GM18499 (cell line): ENCODE results near the gene RHOT2.

Source experiments
- ATAC-seq: cut with Tn5 transposase; IDR thresholded peaks from one replicate; pipeline ENCODE4 v1.9.1; 2021; ENCODE audit warnings: moderate number of reproducible peaks; ENCODE audit not compliant: insufficient read depth, unreplicated experiment

RHOT2 gene

GRCh38 chr16:666572-666971 is 1.4 kb upstream of the RHOT2 start:
- ATAC-seq: no peak

GRCh38 chr16:667113-667779 is 686 bp upstream of the RHOT2 start:
- ATAC-seq: no peak

GRCh38 chr16:668519-669171 is 713 bp downstream of the RHOT2 start:
- no peak for ATAC-seq

- no peak for ATAC-seq
These were observed 1.7 kb downstream of the RHOT2 start for GRCh38 chr16:669666-670065.

GRCh38 chr16:670485-671352 is 2.8 kb downstream of the RHOT2 start:
- ATAC-seq: no peak

- ATAC-seq: no peak
These were observed 3.6 kb downstream of the RHOT2 start for GRCh38 chr16:671353-672131.

GRCh38 chr16:672371-672770 is 4.4 kb downstream of the RHOT2 start:
- ATAC-seq: no peak

GRCh38 chr16:672851-673250 is 4.9 kb downstream of the RHOT2 start:
- no peak for ATAC-seq

- no peak for ATAC-seq
These were observed 5.6 kb downstream of the RHOT2 start for GRCh38 chr16:673399-673991.

- no peak for ATAC-seq
These were observed 6.4 kb downstream of the RHOT2 start for GRCh38 chr16:674214-674881.

- ATAC-seq: no peak
These were observed 7.3 kb downstream of the RHOT2 start, which contains the start of gene RHBDL1 for GRCh38 chr16:674968-675883. RHBDL1 (plus strand) TSS chr16:675671; CDS start chr16:675791, 120 bp downstream.

GRCh38 chr16:675884-676564 is 8.1 kb downstream of the RHOT2 start:
- no peak for ATAC-seq

- no peak for ATAC-seq
These were observed 8.6 kb downstream of the RHOT2 start for GRCh38 chr16:676565-676902.

GRCh38 chr16:676913-677312 is 9.0 kb downstream of the RHOT2 start:
- no peak for ATAC-seq

- ATAC-seq: no peak
These were observed 9.6 kb downstream of the RHOT2 start for GRCh38 chr16:677316-678190.

GRCh38 chr16:678209-678857 is 10.4 kb downstream of the RHOT2 start:
- ATAC-seq: no peak
